ENCODE measurements around the gene CAPN14. TPM values are rescaled to one million over a fixed set of nuclear protein-coding genes. Genes with fewer than 3 reads are reported as not detected.

CAPN14 gene
- total RNA-seq, 1 donor from 2014 or later = 10.3 TPM

DNA sequence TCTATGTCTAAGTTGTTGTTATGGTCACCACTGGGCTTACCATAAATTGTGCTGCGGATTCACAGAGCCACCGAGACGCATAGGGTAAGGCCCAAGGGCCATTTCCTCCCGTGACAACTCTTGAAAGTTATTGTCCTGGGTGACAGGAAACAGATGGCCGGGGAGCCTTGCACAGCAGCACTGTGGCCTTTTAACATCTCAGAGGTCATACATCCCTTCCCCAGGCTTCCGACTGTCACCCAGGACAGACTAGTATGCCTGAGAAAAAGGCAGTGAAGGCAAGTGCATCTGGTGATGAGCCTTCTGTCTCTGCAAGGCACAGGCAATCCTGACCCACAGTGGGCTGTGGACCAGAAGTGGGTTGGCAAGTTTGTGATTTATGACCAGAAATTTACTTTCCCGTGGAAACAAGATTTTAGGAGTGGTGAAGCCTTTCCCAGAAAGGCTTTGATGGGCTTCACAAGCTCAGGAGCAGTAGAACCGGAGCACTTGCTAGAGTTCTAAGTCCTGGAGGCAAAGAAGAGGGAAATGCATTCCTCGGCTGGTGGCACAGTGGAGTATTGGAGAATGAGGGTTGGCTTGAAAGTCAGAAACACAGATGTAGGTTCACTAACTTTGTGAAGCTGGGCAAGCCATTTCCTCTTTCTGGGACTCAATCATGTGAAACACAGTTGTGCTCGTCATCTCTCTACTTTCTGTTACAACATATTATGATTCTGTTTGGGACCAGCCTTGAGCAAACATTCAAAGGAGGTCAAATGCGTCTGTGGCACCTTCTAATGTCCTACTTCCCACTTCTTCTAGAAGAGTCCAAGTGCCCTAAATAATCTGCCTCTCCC, 2.0 kb upstream of the CAPN14 start:
- no peak for DNase-seq (ENCODE audit: low read depth)
- Histone ChIP-seq H3K36me3 (ENCODE audit: control insufficient read depth, insufficient read depth, low read length) (no peaks in the 10 kb centered on the region), H3K4me3 (ENCODE audit: low read depth, low read length) (no peak overlapping the region), H3K27me3 (ENCODE audit: control insufficient read depth, insufficient read depth, low read length) (peaks cover 1% of the 10 kb centered on the region)
- TF ChIP-seq, protein P1, sequence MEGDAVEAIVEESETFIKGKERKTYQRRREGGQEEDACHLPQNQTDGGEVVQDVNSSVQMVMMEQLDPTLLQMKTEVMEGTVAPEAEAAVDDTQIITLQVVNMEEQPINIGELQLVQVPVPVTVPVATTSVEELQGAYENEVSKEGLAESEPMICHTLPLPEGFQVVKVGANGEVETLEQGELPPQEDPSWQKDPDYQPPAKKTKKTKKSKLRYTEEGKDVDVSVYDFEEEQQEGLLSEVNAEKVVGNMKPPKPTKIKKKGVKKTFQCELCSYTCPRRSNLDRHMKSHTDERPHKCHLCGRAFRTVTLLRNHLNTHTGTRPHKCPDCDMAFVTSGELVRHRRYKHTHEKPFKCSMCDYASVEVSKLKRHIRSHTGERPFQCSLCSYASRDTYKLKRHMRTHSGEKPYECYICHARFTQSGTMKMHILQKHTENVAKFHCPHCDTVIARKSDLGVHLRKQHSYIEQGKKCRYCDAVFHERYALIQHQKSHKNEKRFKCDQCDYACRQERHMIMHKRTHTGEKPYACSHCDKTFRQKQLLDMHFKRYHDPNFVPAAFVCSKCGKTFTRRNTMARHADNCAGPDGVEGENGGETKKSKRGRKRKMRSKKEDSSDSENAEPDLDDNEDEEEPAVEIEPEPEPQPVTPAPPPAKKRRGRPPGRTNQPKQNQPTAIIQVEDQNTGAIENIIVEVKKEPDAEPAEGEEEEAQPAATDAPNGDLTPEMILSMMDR (IDR thresholded peaks at IDR 0.05; ENCODE audit: insufficient read depth, low read length, severe bottlenecking) = no peak
- FAIRE-seq = no peak

DNA sequence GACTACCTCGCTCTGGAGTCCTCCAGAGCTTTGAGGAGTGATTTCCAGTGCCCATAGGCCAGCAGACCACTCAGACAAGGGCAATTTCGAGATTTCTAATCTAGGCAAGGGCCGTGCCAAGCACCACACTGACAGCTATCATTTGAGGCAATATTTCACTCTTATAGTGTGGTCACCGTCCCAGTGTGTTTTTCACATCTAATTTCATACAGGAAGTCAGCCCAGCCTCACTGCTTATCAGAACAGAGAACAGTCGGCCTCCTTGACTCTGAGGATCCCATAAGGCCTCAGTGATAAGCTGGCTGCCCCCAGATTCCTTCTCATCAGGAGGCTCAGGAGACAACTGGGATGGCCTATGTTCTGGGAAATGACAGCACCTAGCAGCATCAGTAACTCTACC, 581 bp downstream of the CAPN14 start:
- TF ChIP-seq, protein P1 (IDR thresholded peaks at IDR 0.05; ENCODE audit: insufficient read depth, low read length, severe bottlenecking) = no peak
- FAIRE-seq (no peak), DNase-seq (ENCODE audit: low read depth) (no peak)
- no peaks in the 10 kb centered on the region for H3K36me3 ChIP-seq (ENCODE audit: control insufficient read depth, insufficient read depth, low read length)
- H3K27me3 ChIP-seq (ENCODE audit: control insufficient read depth, insufficient read depth, low read length) = peaks cover 1% of the 10 kb centered on the region
- H3K4me3 ChIP-seq (ENCODE audit: low read depth, low read length) = no peak overlapping the region

DNA sequence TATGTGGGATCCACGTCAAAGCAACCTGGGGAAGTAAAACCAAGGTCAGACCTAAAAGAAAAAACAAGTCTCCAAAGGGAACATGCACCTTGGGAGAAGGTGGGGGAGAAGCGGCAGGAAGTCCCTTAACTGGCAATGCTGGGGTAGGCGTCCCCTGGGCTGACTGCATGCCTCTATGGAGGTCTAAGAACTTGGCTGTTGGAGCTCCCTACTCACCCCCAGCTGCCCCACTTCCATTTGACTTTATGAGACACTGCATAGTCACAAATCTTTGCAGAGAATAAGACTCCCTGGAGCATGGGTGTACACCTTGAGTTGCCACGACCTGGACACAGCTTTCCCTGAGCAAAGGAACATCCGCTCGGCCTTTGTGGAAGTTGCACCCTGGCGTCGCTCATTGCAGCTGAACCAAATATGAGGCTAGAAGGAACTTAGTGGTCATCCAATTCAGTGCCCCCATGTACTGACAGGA, 2.8 kb downstream of the CAPN14 start:
- no peak for FAIRE-seq
- TF ChIP-seq, protein P1 (IDR thresholded peaks at IDR 0.05; ENCODE audit: insufficient read depth, low read length, severe bottlenecking) = no peak
- no peak for DNase-seq (ENCODE audit: low read depth)
- Histone ChIP-seq H3K27me3 (ENCODE audit: control insufficient read depth, insufficient read depth, low read length) (no peaks in the 10 kb centered on the region), H3K36me3 (ENCODE audit: control insufficient read depth, insufficient read depth, low read length) (no peaks in the 10 kb centered on the region), H3K4me3 (ENCODE audit: low read depth, low read length) (no peak overlapping the region)

DNA sequence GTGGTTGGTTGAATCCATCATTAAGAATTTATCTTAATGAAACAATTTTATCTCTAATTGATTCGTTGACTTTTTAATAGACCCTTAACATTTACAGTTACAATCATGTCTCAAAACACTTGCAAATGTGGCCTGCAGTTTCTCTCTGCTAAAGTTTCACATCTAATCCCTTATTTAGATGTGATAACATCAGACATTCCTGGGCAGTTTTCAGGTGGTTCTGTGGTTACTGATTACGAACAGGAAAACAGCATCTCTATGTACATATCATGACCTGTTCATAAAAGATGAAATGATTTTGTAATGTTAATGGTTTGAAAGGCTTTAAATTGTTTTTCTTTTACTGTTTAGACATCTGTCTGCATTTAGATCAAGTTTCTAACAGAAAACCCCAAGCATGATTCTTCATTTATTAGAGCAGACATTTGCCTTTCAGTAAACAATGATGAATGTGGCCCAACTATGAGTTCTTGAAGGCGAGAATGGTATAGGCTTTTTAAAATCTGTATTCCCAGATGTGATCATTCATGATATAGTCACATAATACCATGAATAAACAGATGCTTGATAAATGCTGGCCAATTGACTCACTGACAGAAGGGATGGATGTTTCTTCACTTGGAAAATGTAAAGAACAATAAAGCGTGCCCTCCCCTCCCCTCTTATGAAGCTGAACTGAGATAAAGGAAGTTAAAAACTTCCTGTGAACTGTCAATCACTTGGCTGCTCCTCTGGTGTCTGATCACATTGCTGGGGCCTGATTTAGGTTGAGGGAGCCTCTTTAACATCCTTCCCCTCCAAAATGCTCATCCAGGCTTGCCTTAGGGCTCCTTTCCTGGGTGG, 3.5 kb downstream of the CAPN14 start:
- TF ChIP-seq, protein P1 (IDR thresholded peaks at IDR 0.05; ENCODE audit: insufficient read depth, low read length, severe bottlenecking) = no peak
- Histone ChIP-seq H3K4me3 (ENCODE audit: low read depth, low read length) (no peak overlapping the region), H3K36me3 (ENCODE audit: control insufficient read depth, insufficient read depth, low read length) (no peaks in the 10 kb centered on the region), H3K27me3 (ENCODE audit: control insufficient read depth, insufficient read depth, low read length) (no peaks in the 10 kb centered on the region)
- FAIRE-seq = no peak
- no peak for DNase-seq (ENCODE audit: low read depth)

DNA sequence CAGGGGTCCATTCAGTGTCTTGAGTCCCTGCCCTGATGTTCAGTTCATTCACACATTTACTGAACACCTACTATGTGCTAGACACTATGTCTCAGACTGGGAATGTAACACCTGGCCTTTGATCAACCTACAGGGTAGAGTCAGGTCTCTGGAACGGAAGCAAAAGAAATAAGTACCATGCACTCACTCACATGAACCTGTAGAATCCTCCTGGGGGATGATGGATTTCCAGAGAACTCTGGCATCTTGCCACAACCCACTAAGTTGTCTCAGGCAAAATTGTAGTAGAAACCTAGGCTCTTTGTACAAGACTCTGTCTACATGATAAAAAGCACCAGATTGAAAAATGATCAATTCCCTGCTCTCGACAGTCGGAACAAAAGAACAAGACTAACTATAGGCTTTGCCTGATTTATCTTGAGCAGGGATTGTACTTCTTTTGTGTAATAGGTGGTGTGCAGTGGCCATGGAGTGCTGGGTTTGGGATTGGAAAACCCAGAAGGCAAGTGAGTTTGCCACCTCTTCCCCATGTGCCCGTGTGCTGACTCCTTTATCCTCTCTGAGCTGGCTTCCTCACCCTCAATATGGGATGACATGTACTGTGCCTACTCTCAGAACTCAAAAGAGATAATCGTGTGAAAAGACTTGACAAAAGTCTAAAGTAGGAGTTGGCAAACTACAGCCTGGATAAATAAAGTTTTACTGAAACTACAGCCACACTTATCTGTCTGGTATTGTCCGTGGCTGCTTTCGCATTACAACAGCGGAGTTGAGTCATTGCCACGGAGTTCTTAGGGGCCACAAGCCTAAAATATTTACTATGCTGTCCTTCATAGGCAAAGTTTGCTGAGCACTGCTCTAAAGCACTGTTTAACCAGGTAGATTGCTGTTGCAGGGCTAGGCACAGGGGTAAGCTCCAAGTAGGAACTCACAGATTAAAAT, 4.4 kb downstream of the CAPN14 start:
- H3K36me3 ChIP-seq (ENCODE audit: control insufficient read depth, insufficient read depth, low read length) = no peaks in the 10 kb centered on the region
- H3K4me3 ChIP-seq (ENCODE audit: low read depth, low read length) = no peak overlapping the region
- DNase-seq (ENCODE audit: low read depth) (no peak), FAIRE-seq (no peak)
- TF ChIP-seq, protein P1 (IDR thresholded peaks at IDR 0.05; ENCODE audit: insufficient read depth, low read length, severe bottlenecking) = no peak
- H3K27me3 ChIP-seq (ENCODE audit: control insufficient read depth, insufficient read depth, low read length) = no peaks in the 10 kb centered on the region
